Activated CD8-positive, alpha-beta memory T cell treated with anti-CD3 and anti-CD28 coated beads, Interleukin-2, amount 50 U/mL, for 1 hour (primary cell): Measurements from ENCODE around the gene CFAP53.
"Not testable (repeated sequence)": the region's sequence is repeated elsewhere in the genome, so short reads cannot be mapped to it uniquely, and the experiment has no call there.

Experiments
- DNase-seq: peaks from one replicate; pipeline ENCODE4 v3.0.0-alpha.2; 2020; ENCODE audit errors: extremely low read depth

Gene CFAP53

GRCh38 chr18:50288348-50289107, 22.2 kb upstream of the CFAP53 start:
- not testable (repeated sequence) for DNase-seq

- peak; percentile 99 for DNase-seq
Measured at GRCh38 chr18:50287441-50288347, 21.4 kb upstream of the CFAP53 start, which contains the start of gene CXXC1. Gene CXXC1 (minus strand): TSS chr18:50287692. CDS start chr18:50287589, 103 bp downstream.

GRCh38 chr18:50287028-50287440, 20.7 kb upstream of the CFAP53 start:
- no peak for DNase-seq

- no peak for DNase-seq
Measured at GRCh38 chr18:50286391-50287027, 20.2 kb upstream of the CFAP53 start.

- no peak for DNase-seq
Measured at GRCh38 chr18:50285631-50286321, 19.5 kb upstream of the CFAP53 start.

- no peak for DNase-seq
Measured at GRCh38 chr18:50285071-50285470, 18.8 kb upstream of the CFAP53 start.

GRCh38 chr18:50284255-50284885, 18.1 kb upstream of the CFAP53 start:
- DNase-seq, result no peak

GRCh38 chr18:50283469-50284209, 17.3 kb upstream of the CFAP53 start:
- DNase-seq, result no peak

GRCh38 chr18:50282521-50283335, 16.4 kb upstream of the CFAP53 start:
- DNase-seq, result no peak

GRCh38 chr18:50281972-50282520, 15.8 kb upstream of the CFAP53 start:
- no peak for DNase-seq

GRCh38 chr18:50281295-50281971, 15.1 kb upstream of the CFAP53 start, which contains the start of gene MBD1:
Gene MBD1 (minus strand): TSS chr18:50281523. CDS start chr18:50279992, 1,531 bp downstream.
- peak; percentile 94 for DNase-seq

GRCh38 chr18:50280707-50281294, 14.5 kb upstream of the CFAP53 start:
- DNase-seq, result no peak

- DNase-seq, result no peak
Measured at GRCh38 chr18:50279752-50280151, 13.5 kb upstream of the CFAP53 start.

GRCh38 chr18:50277942-50278341, 11.6 kb upstream of the CFAP53 start:
- no peak for DNase-seq

GRCh38 chr18:50276452-50276851, 10.2 kb upstream of the CFAP53 start:
- no peak for DNase-seq

- DNase-seq, result no peak
Measured at GRCh38 chr18:50275503-50276036, 9.3 kb upstream of the CFAP53 start.

GRCh38 chr18:50274941-50275340, 8.6 kb upstream of the CFAP53 start:
- DNase-seq, result no peak

- DNase-seq, result no peak
Measured at GRCh38 chr18:50274044-50274442, 7.7 kb upstream of the CFAP53 start.
